GM12864 (cell line): ENCODE measurements around the gene DUSP7.

Experiments
- DNase-seq: peaks from one replicate; pipeline ENCODE4 v3.0.0-alpha.2; 2011; ENCODE audit warnings: low read depth
- H3K4me3 ChIP-seq: 2 replicates; pipeline ENCODE4 v1.5.1; 2011; ENCODE audit warnings: mild to moderate bottlenecking, low read depth, low read length, control low read depth
- TF ChIP-seq, protein P1 (sequence below): IDR thresholded peaks from 2 replicates; pipeline ENCODE4 v1.5.1; 2011; ENCODE audit warnings: low read depth, mild to moderate bottlenecking, moderate library complexity, low read length, control low read depth, inconsistent platforms; ENCODE audit errors: missing control alignments

Gene DUSP7

GRCh38 chr3:52004163-52004787 is 52.1 kb downstream of the DUSP7 start:
- no peak for DNase-seq
- TF ChIP-seq, protein P1, sequence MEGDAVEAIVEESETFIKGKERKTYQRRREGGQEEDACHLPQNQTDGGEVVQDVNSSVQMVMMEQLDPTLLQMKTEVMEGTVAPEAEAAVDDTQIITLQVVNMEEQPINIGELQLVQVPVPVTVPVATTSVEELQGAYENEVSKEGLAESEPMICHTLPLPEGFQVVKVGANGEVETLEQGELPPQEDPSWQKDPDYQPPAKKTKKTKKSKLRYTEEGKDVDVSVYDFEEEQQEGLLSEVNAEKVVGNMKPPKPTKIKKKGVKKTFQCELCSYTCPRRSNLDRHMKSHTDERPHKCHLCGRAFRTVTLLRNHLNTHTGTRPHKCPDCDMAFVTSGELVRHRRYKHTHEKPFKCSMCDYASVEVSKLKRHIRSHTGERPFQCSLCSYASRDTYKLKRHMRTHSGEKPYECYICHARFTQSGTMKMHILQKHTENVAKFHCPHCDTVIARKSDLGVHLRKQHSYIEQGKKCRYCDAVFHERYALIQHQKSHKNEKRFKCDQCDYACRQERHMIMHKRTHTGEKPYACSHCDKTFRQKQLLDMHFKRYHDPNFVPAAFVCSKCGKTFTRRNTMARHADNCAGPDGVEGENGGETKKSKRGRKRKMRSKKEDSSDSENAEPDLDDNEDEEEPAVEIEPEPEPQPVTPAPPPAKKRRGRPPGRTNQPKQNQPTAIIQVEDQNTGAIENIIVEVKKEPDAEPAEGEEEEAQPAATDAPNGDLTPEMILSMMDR: peak; percentile 1
- no peak overlapping the region for H3K4me3 ChIP-seq

GRCh38 chr3:52002748-52003147 is 53.6 kb downstream of the DUSP7 start:
- no peak overlapping the region for H3K4me3 ChIP-seq
- DNase-seq: no peak
- TF ChIP-seq, protein P1: no peak

GRCh38 chr3:52001443-52001974 is 54.9 kb downstream of the DUSP7 start:
- peak; percentile 42 for DNase-seq
- TF ChIP-seq, protein P1: peak; percentile 95
- H3K4me3 ChIP-seq: no peak overlapping the region

- DNase-seq: no peak
- no peak overlapping the region for H3K4me3 ChIP-seq
- TF ChIP-seq, protein P1: no peak
Measured at GRCh38 chr3:51999846-52000245, 56.5 kb downstream of the DUSP7 start.
